IPS-18a (cell line): ENCODE measurements around the gene DNAI2.

ENCODE experiments used
- H3K27ac ChIP-seq: one replicate; pipeline ENCODE4 v1.5.1; 2013; ENCODE audit warnings: low read length
- H3K27me3 ChIP-seq: one replicate; pipeline ENCODE4 v1.6.1; 2013; ENCODE audit warnings: mild to moderate bottlenecking, low read length; ENCODE audit not compliant: control insufficient read depth, insufficient read depth
- H3K36me3 ChIP-seq: one replicate; pipeline ENCODE4 v1.6.1; 2013; ENCODE audit warnings: low read depth, low read length; ENCODE audit not compliant: control insufficient read depth
- H3K4me1 ChIP-seq: one replicate; pipeline ENCODE4 v1.6.1; 2013; ENCODE audit warnings: low read depth, low read length; ENCODE audit not compliant: control insufficient read depth
- H3K4me3 ChIP-seq: one replicate; pipeline ENCODE4 v1.5.1; 2013; ENCODE audit warnings: low read length
- H3K9ac ChIP-seq: one replicate; pipeline ENCODE4 v1.6.1; 2013; ENCODE audit warnings: mild to moderate bottlenecking, low read length, moderate library complexity
- H3K9me3 ChIP-seq: one replicate; pipeline ENCODE4 v1.6.1; 2013; ENCODE audit warnings: low read depth, low read length; ENCODE audit not compliant: control insufficient read depth

DNAI2 gene, protein sequence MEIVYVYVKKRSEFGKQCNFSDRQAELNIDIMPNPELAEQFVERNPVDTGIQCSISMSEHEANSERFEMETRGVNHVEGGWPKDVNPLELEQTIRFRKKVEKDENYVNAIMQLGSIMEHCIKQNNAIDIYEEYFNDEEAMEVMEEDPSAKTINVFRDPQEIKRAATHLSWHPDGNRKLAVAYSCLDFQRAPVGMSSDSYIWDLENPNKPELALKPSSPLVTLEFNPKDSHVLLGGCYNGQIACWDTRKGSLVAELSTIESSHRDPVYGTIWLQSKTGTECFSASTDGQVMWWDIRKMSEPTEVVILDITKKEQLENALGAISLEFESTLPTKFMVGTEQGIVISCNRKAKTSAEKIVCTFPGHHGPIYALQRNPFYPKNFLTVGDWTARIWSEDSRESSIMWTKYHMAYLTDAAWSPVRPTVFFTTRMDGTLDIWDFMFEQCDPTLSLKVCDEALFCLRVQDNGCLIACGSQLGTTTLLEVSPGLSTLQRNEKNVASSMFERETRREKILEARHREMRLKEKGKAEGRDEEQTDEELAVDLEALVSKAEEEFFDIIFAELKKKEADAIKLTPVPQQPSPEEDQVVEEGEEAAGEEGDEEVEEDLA

DNA sequence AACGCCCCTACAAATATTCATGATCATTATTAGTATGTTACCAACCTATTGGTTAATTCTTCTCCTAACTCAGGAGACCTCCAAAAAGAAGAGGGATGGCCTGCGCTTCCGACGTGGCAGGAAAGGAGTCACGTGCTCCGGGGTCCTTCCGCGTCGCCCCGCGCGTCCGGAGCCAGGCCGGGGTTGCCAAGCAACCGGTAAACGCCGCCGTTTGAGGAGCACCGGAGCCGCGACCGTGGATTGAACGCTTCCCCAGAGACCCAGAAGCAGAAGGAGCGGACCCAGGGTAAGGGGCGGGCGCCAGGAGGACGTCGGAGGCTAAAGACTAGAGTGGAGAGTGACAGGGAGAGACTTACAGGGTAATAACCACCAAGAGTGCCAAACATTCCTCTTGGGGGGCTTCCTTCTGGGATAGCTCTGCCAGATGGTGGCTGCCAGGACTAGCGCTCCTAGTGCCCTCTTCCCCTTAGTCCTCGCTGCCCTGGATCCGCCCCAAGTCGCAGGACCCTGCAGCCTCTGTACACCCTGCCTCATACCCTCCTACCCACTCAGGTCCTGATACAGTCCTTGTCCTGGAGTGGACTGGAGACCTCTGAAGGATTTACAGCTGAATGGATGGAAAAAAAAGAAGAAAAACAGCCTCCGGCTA, at the start of gene DNAI2:
Gene DNAI2 (plus strand): TSS at position 175 of the 649 bp plus-strand sequence. CDS start 7,584 bp downstream, outside the sequence.
- H3K4me3 ChIP-seq: peak within 1 kb of the TSS; percentile 33
- peaks cover 15% of the 10 kb centered on the region for H3K4me1 ChIP-seq
- no peak within 1 kb of the TSS for H3K9ac ChIP-seq
- no peak within 1 kb of the TSS for H3K27ac ChIP-seq
- peaks cover 16% of the 10 kb centered on the region for H3K27me3 ChIP-seq
- H3K9me3 ChIP-seq: no peaks in the 10 kb centered on the region
- H3K36me3 ChIP-seq: no peaks in the 10 kb centered on the region

DNA sequence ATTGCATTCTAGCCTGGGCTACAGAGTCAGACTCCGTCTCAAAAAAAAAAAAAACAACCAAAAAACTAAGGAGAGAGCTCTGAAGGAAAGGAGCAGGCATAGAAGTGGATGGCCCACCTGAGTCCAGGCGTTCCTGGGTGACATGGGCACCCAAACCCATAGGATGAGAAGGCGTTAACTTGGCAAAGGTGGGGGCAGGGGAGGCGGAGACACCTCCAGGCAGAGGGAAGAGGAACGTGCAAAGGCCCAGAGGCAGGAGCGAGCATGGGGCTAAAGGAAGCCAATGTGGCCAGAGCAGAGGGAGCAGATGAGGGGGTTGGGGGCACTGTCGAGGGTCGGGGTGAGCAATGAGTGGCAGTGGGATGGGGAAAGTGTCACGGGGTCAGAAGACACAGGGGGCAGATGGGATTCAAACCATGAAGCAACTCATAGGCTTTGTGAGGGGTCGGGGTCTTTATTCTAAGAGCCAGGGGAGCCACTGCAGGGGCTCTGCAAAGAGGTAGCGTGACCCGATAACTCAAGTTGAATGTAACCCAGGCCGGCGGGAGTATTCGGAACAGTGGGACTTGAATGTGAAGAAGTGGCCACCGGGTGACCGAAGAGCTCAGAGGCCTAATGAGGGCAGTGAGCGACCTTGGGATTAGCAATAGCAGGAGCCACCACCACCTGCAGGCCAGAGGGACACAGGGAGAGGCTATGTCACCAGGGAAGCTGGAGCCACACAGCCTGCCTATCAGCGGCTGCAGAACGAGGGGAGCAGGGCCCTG, 48.9 kb upstream of the DNAI2 start:
- no peak overlapping the region for H3K27ac ChIP-seq
- H3K4me1 ChIP-seq: no peaks in the 10 kb centered on the region
- no peaks in the 10 kb centered on the region for H3K27me3 ChIP-seq
- no peaks in the 10 kb centered on the region for H3K9me3 ChIP-seq
- H3K36me3 ChIP-seq: no peaks in the 10 kb centered on the region
- no peak overlapping the region for H3K4me3 ChIP-seq
- no peak overlapping the region for H3K9ac ChIP-seq

DNA sequence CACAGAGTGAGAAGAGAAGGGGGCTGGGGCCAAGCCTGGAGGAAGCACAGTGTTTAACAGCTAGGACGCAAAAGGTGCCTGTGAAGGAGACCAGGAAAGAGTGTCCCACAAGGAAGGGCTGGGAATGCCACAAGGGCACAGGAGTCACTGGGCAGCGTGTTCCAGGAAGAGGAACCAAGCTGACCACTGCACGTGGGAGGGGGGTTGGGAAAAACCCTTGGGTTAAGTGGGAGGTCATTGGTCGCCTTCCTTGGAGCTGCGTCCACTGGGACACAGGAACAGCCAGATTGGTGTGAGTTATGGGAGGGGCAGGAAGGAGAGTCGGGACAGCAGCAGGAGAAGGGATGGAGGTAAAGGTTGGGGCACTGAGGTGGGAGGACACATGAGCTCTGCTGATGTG, 47.8 kb upstream of the DNAI2 start:
- no peaks in the 10 kb centered on the region for H3K27me3 ChIP-seq
- no peak overlapping the region for H3K4me3 ChIP-seq
- no peaks in the 10 kb centered on the region for H3K4me1 ChIP-seq
- no peaks in the 10 kb centered on the region for H3K36me3 ChIP-seq
- H3K9me3 ChIP-seq: no peaks in the 10 kb centered on the region
- H3K9ac ChIP-seq: no peak overlapping the region
- H3K27ac ChIP-seq: no peak overlapping the region

DNA sequence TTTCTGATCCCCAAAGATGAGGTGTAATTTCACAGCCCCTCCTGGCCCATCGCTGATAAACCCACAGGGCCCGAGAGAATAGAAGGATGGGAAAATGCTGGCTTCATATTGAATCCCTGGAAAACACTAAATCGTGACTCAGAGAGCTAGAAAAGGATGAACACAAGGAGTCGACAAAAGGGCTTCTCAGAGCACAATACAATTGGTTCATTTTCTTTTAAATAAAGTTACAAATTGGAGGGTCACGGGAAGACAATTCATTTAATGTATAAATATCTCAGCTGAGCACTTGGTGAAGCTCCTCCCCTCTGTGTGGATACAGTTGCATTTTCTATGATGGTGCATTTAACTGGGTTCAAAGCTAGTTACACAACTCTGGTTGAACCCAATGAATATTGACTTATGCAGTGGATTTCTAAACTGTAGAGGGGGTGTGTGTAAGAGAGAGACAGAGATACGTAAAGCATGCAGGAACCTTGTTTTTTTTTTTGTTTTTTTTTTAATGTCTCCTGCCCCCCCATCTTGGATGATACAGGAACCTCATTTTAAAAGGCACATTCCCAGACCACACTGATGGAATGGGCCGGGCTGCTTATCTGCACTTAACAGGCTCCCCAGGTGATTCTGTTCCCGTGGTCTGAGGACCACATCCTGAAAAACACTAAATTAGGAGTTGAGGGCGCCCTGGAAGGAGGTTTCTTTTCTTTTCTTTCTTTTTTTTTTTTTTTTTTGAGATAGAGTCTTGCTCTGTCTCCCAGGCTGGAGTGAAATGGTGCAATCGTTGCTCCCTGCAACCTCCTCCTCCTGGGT, 46.6 kb upstream of the DNAI2 start:
- Histone ChIP-seq H3K9me3 (no peaks in the 10 kb centered on the region), H3K27me3 (no peaks in the 10 kb centered on the region), H3K4me3 (no peak overlapping the region), H3K36me3 (no peaks in the 10 kb centered on the region), H3K27ac (no peak overlapping the region), H3K9ac (no peak overlapping the region), H3K4me1 (no peaks in the 10 kb centered on the region)

DNA sequence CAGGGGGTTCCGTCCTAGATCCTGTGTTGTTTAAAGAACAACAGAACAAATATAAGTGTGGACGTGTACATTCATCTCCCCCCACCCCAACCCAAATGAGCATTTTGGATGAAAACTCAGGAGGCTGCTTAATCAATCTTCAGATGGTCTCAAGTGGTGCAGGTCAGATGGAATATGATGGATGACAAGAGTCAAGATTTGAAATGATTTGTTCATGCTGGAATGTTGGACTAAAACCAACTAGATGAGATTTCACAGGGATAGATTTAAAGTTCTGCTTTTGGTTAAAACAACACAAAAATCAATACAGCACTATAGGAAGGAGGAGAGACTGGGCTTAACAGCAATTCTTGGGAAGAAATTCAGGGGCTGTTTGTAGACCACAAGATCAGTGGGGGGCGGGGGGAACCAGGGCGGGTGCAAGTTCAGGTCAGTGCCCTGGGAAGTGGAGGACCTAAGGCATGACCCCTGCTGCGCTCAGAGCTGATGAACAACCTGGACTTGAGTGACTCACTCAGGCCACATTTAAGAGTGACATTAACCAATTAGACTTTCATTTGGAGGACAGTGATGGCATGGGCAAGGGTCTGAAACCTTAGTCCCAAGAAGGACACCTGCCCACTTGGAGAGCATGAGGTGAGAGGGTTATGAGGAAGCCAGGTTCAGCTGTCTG, 45.6 kb upstream of the DNAI2 start:
- Histone ChIP-seq H3K27me3 (no peaks in the 10 kb centered on the region), H3K9ac (no peak overlapping the region), H3K27ac (no peak overlapping the region), H3K36me3 (no peaks in the 10 kb centered on the region), H3K4me1 (no peaks in the 10 kb centered on the region), H3K4me3 (no peak overlapping the region), H3K9me3 (no peaks in the 10 kb centered on the region)

DNA sequence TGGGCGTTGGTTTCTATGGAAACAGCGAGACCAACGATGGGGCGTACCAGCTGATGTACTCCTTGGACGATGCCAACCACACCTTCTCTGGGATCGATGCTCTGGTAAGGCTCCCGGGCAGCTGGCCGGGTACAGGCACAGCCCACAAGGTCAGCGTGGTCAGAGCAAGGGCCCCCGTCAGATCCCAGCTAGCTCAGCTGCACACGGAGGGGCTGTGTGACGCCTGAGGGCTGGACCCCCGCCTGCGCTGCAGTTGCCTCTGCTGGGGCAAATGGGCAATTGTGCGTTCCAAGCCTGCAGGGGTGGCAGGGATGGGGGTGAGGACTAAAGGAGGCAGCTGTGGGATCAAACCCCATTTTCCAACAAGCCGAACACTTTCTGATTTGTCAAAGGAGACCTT, 43.1 kb upstream of the DNAI2 start:
- Histone ChIP-seq H3K27ac (no peak overlapping the region), H3K9me3 (no peaks in the 10 kb centered on the region), H3K4me1 (no peaks in the 10 kb centered on the region), H3K9ac (no peak overlapping the region), H3K4me3 (no peak overlapping the region), H3K27me3 (no peaks in the 10 kb centered on the region), H3K36me3 (no peaks in the 10 kb centered on the region)

DNA sequence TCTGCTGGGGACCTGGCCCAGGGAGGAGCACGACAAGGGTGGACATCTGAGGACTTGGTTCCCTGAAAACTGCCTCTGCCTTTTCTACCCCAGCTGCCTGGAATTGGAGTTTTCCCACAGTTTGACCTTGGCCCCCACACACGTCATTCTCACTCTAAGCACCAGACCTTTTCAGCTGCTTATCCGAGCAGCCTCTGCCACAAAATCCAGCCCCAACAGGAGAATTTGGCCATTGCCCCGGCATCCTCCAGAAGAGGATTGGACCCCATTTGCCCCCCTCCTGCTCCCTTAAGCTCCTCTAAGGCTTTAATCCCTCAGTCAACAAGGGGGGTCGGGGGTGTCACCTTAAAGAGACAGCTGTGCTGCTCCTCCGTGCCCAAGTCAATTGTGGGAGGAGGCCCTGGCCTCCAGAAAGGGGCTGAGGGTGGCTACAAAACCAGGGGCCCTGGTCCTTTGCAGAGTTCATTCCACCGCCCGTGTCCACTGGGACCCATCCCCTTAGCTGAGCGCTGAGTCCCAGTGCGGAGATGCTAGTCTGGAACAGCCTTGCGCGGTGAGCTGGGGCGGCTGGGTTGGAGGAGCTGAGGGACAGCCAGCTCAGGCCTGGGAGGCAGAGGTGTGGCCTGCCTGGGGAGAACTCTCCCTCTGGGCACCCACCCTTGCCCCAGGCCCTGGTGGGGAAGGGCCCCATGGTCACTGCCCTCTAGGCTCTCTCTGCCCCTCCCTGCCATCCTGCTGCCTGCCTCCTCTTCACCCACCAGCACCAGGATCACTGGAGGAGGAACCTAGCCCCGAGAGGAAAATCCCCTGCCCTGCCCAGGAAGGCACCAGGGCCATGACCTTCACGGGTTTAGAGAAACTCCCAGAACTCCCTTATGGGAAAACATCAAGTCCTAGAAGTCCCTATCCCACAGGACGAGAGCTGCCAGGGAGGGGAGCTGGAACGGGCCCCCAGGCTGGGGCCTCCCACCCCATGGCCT, 41.8 kb upstream of the DNAI2 start:
- Histone ChIP-seq H3K9ac (no peak overlapping the region), H3K4me1 (no peaks in the 10 kb centered on the region), H3K27ac (no peak overlapping the region), H3K9me3 (no peaks in the 10 kb centered on the region), H3K27me3 (no peaks in the 10 kb centered on the region), H3K4me3 (no peak overlapping the region), H3K36me3 (no peaks in the 10 kb centered on the region)

DNA sequence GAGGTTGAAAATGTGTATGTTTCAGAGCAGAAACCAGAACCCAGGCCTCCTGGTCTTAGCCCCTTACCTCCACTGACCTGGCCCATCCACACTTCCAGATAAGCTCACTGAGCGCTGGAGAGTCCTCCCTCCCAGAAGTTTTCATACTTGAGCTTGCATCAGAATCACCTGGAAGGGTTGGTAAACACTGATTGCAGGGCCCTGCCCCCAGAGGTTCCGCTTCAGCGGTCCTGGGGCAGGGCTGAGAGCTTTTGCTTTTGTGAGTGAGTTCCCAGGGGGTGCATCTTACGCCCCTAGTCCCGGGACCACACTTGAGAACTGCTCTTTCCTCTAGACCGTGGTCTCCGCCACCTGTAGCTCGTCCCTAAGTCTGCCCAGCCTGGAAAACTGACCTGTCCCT, 40.1 kb upstream of the DNAI2 start:
- H3K36me3 ChIP-seq: no peaks in the 10 kb centered on the region

DNA sequence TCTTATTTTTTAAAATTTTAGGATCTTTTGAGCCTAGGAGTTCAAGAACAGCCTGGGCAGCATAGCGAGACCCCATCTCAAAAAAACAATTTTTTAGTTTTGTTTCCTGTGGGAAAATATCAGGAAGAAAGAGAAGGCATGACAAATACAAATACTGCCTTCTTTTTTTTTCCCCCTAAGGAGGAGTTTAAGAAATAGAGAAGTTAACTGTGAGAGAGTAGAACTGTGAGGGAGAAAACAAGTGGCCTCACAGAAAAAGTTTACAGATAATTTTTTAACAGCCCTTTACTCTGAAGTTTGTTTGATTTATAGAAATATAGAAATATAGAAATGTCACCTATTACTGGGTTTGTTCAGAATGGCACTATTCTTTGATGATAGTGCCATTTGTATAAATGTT, 39.5 kb upstream of the DNAI2 start:
- no peak overlapping the region for H3K27ac ChIP-seq
- no peak overlapping the region for H3K4me3 ChIP-seq
- no peak overlapping the region for H3K9ac ChIP-seq
- no peaks in the 10 kb centered on the region for H3K9me3 ChIP-seq
- H3K36me3 ChIP-seq: no peaks in the 10 kb centered on the region
- H3K4me1 ChIP-seq: no peaks in the 10 kb centered on the region
- no peaks in the 10 kb centered on the region for H3K27me3 ChIP-seq

More for the DNA sequence above, 40.1 kb upstream of the DNAI2 start:
- Histone ChIP-seq H3K27ac (no peak overlapping the region), H3K4me3 (no peak overlapping the region), H3K9me3 (no peaks in the 10 kb centered on the region), H3K27me3 (no peaks in the 10 kb centered on the region), H3K4me1 (no peaks in the 10 kb centered on the region), H3K9ac (no peak overlapping the region)
